HG02571 (cell line): ENCODE measurements around the gene RBFOX2.
"Not testable (repeated sequence)": the region's sequence is repeated elsewhere in the genome, so short reads cannot be mapped to it uniquely, and the experiment has no call there.

Experiments
- ATAC-seq: cut with Tn5 transposase; IDR thresholded peaks from one replicate; pipeline ENCODE4 v1.9.1; 2021; ENCODE audit warnings: mild to moderate bottlenecking, moderate library complexity; ENCODE audit not compliant: unreplicated experiment

The RBFOX2 gene, protein sequence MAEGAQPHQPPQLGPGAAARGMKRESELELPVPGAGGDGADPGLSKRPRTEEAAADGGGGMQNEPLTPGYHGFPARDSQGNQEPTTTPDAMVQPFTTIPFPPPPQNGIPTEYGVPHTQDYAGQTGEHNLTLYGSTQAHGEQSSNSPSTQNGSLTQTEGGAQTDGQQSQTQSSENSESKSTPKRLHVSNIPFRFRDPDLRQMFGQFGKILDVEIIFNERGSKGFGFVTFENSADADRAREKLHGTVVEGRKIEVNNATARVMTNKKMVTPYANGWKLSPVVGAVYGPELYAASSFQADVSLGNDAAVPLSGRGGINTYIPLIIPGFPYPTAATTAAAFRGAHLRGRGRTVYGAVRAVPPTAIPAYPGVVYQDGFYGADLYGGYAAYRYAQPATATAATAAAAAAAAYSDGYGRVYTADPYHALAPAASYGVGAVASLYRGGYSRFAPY

GRCh38 chr22:36028646-36029405 lies at the start of gene RBFOX2:
Gene RBFOX2, minus strand, starts transcription at chr22:36028824. Its CDS starts 399 bp downstream, at chr22:36028425.
- ATAC-seq = no peak

DNA sequence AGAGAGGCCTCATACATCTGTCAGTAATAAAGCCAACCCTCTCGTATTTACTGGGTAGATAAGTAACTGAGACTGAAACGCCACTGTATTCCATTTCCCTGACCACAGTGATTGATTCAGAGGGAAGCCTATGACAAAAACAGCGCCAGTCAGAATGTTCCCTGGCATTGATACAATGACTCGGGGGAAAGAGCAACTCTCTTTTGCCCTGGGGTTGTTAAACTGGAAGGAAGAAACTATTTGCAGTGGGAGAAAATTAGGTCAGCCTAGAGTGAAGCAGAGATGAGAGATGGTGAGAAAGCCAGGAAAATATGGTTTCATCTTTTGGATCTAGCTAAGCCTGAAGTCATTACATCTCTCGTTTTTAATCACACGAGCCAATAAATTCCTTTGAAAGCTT lies 48.6 kb upstream of the RBFOX2 start:
- no peak for ATAC-seq

DNA sequence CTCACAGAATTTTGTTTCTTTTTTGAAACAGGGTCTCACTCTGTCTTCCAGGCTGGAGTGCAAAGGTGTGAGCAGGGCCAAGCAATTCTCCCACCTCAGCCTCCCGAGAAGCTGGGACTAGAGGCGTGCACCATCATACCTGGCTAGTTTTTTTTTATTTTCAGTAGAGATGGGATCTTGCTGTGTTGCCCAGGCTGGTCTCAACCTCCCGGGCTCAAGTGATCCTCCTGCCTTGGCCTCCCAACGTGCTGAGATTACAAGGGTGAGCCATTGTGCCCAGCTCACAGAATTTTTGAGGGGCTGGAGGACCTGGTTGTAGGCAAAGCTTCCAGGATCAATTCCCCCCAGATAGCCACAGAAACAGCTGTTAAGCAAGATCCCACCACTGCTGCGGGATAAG lies 47.1 kb upstream of the RBFOX2 start:
- ATAC-seq = no peak

GRCh38 chr22:36075230-36075629 lies 46.6 kb upstream of the RBFOX2 start:
- no peak for ATAC-seq

GRCh38 chr22:36073476-36073875 lies 44.9 kb upstream of the RBFOX2 start:
- no peak for ATAC-seq

DNA sequence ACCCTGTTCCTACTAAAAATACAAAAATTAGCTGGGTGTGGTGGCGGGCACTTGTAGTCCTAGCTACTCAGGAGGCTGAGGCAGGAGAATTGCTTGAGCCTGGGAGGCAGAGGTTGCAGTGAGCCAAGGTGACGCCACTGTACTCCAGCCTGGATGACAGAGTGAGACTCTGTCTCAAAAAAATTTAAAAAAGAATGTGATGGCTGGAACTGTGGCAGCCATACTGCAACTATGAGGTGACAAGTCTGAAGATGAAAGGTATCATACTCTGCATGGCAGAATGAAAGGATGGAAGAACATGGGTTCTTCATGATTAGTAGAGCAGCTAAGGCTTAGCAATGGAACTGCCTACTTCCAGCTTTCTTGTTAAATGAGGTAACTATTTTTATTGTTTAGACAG lies 42.0 kb upstream of the RBFOX2 start:
- ATAC-seq = not testable (repeated sequence)

DNA sequence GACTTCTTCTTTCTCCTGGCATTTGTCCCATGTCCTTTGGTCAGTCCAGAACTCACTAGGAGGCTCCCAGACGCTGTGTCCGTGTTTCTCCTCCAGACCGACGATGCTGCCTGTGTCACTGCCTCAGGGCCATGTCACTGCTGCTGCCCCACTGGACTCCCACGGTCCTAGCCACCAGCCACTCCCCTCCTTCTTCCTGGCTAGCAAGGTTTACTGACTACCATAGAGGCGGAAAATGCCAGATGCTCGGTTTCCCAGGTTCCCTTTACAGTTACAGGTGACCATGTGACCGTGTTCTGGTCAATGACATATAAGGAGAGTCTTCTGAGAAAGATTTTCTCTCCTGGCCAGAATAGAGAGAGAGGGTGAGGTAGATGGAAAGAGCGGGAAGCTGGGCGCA lies 40.7 kb upstream of the RBFOX2 start:
- no peak for ATAC-seq

- no peak for ATAC-seq
These were observed 40.2 kb upstream of the RBFOX2 start for GRCh38 chr22:36068776-36069344.

DNA sequence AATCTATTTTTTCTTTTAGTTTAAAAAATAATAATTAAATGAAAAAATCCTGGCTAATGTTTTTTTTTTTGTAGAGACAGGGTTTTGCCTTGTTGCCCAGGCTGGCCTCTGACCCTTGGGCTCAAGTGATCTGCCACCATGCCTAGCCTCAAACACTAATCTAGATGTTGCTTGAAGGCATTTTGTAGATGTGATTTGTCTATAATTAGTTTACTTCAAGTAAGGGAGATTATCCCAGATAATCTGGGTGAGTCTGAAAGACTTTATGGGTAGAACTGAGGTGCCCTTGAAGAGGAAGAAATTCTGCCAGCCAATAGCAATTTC lies 38.6 kb upstream of the RBFOX2 start:
- ATAC-seq = no peak

- no peak for ATAC-seq
These were observed 37.3 kb upstream of the RBFOX2 start for GRCh38 chr22:36065775-36066544.

DNA sequence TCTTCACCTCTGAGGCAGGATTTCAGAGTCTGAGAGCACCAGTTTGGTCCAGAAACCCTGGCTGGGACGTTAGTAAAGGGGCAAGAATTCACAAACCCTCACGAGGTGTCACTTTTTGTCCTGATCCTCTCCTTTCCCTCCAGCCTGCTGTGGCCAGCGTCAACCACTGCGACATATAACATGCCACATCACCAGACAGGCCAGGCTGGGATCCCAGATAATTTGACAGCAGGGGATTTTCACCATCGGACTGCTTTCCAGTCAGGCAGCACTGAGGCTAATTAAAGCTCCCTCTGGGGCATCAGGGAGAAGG lies 36.8 kb upstream of the RBFOX2 start:
- ATAC-seq = no peak

DNA sequence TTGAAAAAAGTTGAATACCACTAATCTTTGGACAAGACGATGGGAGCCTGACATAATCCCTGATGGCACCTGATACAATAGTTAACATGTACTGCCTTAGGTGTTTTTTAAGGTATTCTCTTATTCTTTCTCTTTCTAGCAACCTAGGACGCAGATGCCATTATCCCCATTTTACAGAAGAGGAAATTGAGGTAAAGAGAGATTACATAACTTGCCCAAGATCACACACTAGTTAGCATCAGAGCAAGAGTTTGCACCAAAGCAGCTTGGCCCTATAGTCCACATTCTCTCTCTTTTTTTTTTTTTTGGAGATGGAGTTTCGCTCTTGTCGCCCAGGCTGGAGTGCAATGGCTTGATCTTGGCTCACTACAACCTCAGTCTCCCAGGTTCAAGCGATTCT lies 35.7 kb upstream of the RBFOX2 start:
- no peak for ATAC-seq

DNA sequence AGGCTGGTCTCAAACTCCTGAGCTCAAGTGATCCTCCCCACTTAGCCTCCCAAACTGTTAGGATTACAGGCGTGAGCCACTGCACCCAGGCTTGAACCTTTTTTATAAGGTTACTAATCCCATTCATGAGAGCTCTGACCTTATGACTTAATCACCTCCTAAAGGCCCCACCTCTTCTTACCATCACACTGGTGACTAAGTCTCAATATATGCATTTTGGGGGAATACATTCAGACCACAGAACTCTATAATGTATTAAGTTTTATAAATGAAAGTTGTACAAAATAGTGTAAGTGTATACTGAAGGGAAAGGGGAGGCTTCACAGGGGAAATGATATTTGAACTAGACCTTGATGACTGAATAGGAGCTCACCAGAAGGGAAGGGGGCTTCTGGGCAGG lies 28.4 kb upstream of the RBFOX2 start:
- no peak for ATAC-seq

DNA sequence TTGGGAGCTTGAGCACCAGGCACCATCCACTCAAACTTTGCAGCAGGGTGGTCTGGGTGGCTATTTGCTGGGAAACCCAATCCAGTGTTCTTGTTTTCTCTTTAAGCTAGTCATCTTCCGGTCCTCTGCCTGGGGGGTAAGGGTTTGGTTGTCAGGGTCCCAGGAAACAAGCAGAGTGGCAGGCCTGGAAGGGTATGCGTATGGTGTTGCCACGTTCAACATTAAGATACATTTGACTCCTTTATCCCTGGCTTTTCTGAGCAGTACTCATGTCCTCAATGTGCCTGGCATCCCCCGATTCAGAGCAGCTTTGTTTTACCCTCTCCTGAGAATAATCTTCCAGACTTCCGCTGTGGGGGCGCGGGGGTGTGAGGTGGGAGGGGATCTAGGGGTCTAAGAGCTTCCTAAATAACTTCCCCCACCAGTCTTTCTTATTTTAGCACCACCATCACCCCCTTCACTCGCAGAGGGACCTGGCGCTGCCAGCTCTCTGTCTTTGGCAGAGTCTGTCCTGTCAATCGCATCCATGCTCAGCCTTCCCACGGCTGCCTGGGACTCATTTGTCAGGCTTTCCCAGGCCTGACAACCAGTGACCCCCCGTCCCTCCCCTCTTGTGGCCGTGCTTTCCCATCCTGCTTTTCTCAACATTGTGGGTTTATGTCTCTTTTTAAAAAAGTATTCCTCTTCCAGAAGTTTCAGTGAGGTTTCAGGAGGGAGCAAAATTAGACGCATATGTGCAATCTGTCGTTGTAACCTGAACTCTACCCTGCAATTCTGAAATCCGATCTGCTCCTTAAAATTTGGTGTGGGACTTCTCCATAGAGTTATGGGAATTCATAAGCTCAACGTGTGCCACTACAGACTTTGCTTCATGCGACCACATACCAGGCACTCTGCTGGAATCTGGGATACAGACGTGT lies 27.0 kb upstream of the RBFOX2 start:
- no peak for ATAC-seq

DNA sequence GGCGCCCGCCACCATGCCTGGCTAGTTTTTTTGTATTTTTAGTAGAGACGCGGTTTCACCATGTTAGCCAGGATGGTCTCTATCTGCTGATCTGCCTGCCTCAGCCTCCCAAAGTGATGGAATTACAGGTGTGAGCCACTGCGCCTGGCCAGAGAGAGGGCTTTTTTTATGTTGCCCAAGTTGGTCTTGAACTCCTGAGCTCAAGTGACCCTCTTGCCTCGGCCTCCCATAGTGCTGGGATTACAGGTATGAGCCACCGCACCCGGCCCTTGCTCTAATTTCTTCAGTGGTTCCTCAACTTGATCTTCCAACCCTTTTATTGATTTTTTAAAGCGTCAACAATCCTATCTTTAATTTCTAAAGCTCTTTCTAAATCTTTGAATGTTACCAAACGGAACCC lies 25.8 kb upstream of the RBFOX2 start:
- ATAC-seq = not testable (repeated sequence)

DNA sequence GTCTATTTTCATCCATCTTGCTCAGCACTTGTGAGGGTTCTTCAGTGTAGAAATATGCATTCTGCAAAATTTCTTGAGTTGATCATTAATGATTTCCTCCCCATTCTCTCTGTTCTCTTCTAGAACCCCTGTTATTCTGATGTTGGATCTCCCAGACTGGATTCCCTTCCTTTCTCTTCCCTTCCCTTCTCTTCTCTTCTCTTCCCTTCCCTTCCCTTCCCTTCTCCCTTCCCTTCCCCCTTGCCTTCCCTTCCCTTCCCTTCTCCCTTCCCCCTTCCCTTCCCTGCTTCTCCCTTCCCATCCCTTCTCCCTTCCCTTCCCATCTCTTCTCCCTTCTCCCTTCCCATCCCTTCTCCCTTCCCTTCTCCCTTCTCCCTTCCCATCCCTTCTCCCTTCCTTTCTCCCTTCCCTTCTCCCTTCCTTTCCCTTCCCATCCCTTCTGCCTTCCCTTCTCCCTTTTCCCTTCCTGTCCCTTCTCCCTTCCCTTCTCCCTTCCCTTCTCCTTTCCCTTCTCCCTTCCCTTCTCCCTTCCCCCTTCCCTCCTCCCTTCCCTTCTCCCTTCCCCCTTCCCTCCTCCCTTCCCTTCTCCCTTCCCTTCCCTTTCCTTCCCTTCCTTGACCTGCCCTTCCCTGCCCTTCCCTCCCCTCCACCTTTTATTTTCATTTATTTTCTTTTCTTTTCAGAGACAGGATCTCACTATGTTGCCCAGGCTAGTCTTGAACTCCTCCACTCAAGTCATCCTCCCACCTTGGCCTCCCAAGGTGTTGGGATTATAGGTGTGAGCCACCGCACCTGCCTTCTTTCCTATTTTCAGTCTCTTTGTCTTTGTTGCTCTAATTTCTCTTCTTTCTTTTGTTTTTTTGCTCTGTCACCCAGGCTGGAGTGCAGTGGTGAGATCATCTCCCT lies 24.9 kb upstream of the RBFOX2 start:
- ATAC-seq = no peak

DNA sequence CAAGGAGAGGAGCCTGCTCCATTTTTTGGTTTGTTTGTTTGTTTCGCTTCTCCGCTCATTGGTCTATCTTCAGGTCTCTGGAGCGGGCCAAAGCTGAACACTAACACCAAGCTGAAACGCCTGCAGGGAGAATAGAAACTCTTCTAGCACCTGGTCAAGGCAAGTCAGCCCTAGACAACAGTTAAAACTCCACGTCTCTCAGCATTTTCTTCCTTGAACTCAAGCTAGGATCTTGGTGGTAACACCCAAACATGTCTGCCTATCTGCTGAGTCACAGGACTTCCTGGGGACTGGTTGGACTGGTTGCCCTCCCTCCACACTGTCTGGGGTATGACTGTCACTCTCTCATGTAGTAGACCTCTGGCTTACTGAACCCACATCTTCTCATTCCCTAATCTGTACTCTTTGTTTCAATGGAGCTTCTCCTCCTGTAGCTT lies 23.9 kb upstream of the RBFOX2 start:
- no peak for ATAC-seq

GRCh38 chr22:36049678-36049997 lies 21.0 kb upstream of the RBFOX2 start:
- no peak for ATAC-seq

DNA sequence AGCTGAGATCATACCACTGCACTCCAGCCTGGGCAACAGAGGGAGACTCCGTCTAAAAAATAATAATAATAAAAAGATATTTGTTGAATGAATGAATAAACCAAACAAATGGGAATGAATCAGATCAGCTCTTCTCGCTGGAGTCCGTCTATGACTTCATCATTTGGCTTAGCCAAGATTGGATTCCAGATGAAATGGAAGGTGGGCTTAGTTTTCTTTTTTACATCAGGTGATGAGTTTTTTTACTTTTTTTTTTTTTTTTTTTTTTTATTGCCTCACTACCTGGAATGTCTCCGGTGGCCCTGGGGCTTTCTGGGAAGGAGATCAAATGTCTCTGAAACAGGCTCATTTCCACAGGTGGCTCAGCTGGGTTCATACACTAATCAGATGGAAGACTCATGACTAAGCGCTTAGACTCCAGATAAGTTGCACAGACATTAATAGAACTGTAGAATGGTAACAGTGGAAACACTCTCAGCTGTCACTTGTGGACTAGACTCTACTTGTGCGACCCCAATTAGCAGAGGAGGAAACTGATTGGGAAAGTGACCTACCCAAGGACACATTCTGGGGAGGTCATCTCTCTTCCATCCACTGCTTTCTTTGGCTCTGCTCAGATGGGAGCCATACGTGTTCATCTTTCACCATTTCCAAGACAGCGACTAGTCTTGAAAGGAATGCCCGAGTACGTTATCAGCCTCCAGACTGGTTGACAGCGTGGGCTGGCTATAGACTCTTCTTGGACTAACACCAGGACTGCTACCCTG lies 20.5 kb upstream of the RBFOX2 start:
- ATAC-seq = no peak
